ENCODE results near the gene SNX32. TPM values are rescaled to one million over a fixed set of nuclear protein-coding genes. Genes with fewer than 3 reads are reported as not detected.

Gene SNX32
- total RNA-seq, 2 donors from 2014 or later: 2.2 to 4.6 TPM

- Mint-ChIP-seq H3K36me3 (ENCODE audit: insufficient read depth in 2 of 2) (peaks cover 6 to 7% of the 10 kb centered on the region in 2 donors), H3K9me3 (no peaks in the 10 kb centered on the region), H3K4me1 (ENCODE audit: low read depth) (peaks cover 70% of the 10 kb centered on the region), H3K4me3 (peak overlapping the region; percentile 56 to 75), H3K27ac (peak overlapping the region; percentile 94), H3K27me3 (ENCODE audit: low read depth) (no peaks in the 10 kb centered on the region)
- no peak for DNase-seq
- peak in 1 of 2 donors; percentile 11 for ATAC-seq (replicated peaks in 1 of 2)
Measured at GRCh38 chr11:65896034-65896999, 62.6 kb downstream of the SNX32 start.

- Mint-ChIP-seq H3K27ac (peak overlapping the region; percentile 94), H3K36me3 (ENCODE audit: insufficient read depth in 2 of 2) (peaks cover 6 to 7% of the 10 kb centered on the region in 2 donors), H3K27me3 (ENCODE audit: low read depth) (no peaks in the 10 kb centered on the region), H3K4me3 (peak overlapping the region; percentile 56 to 75), H3K9me3 (no peaks in the 10 kb centered on the region), H3K4me1 (ENCODE audit: low read depth) (peaks cover 76% of the 10 kb centered on the region)
- no peak for ATAC-seq (replicated peaks in 1 of 2)
- no peak for DNase-seq
Measured at GRCh38 chr11:65897020-65897471, 63.3 kb downstream of the SNX32 start.

- H3K9me3 Mint-ChIP-seq: no peaks in the 10 kb centered on the region
- ATAC-seq (replicated peaks in 1 of 2): no peak
- H3K4me3 Mint-ChIP-seq: peak overlapping the region; percentile 91 to 93
- peaks cover 6 to 7% of the 10 kb centered on the region in 2 donors for H3K36me3 Mint-ChIP-seq (ENCODE audit: insufficient read depth in 2 of 2)
- H3K27ac Mint-ChIP-seq: peak overlapping the region; percentile 98
- no peak for DNase-seq
- H3K27me3 Mint-ChIP-seq (ENCODE audit: low read depth): no peaks in the 10 kb centered on the region
- H3K4me1 Mint-ChIP-seq (ENCODE audit: low read depth): peaks cover 69% of the 10 kb centered on the region
Measured at GRCh38 chr11:65898656-65899355, 65.0 kb downstream of the SNX32 start.

DNA sequence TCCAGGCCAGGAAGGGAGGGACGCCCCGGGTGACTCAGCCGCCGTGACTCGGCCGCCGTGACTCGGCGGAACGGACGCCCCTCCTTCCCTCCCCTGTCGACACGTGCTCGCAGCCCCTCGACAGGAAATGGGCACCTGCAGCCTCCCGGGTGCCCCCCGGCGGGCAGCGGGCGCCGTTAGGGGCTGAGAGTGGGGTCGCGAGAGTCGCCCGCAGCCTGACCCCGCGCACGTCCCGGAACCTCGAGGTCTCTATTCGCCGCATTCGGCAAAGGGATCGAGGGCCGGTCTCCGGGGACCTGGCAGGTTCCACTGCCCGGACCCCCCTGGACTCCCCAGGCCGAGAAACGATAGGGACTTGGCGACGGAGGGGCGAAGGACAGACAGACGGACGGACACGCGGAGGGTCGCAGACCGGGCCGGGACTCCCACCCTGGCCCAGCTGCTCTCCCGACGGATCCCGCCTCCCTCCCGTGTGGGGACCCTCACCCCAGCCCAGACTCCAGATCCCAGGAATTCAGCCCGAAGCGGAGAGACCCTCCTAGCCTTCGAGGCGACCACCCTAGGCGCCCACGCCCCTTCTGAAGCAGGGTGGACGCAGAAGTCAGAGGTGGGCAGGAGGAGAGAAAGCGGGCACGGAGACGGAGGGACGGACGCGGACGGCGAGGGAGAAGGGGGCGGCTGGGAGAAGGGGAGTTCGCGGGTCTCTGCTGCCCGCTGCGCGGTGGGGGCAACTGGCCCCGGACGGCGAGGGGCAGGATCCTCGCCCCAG is 65.8 kb downstream of the SNX32 start:
- Mint-ChIP-seq H3K27ac (peak overlapping the region; percentile 72), H3K36me3 (ENCODE audit: insufficient read depth in 2 of 2) (peaks cover 6 to 7% of the 10 kb centered on the region in 2 donors), H3K9me3 (no peaks in the 10 kb centered on the region), H3K4me1 (ENCODE audit: low read depth) (peaks cover 63% of the 10 kb centered on the region), H3K27me3 (ENCODE audit: low read depth) (no peaks in the 10 kb centered on the region), H3K4me3 (peak overlapping the region; percentile 91 to 93)
- ATAC-seq (replicated peaks in 1 of 2) (peak; percentile 42 to 58), DNase-seq (peak; percentile 86 to 87)

DNA sequence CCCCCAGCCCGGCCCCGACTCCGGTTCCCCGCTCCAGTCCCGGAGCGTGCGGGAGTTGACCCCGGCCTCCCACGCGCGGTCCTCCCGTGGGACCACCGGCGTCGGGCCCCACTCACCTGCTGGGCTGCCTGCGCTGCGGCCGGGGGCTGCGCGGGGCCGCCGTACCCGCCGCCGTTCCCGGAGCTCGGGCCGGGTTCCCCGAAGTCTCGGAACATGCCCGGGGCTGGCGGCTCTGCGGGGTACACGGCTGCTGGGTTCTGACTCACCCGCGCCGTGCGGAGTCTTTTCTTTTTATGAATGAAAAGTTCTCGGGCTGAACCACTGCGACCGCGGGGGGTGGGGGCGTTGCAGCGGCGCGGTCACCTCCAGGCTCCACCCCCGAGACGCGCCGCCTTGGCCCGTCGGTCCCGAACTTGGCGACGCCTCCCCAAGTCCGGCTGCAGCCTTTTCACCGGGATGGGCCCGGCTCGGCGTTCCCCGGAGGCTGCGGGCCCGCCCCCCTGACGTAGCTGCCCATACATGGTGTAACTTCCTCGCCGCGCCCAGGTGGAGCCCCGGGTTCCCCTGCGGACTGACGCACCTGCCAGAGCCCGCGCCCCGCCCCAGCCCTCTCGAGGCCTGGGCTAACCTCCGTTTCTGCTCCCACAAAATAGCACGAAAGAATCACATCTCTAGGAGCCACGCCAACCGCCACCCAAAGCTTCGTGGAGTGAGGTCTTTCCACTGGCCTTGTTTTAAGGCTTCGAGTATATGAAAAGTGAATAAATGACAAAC is 66.5 kb downstream of the SNX32 start, which contains the start of gene FOSL1:
Gene FOSL1 (minus strand): TSS at position 264 of the 774 bp plus-strand sequence. CDS start 49 bp downstream, at position 215.
- H3K27ac Mint-ChIP-seq: peak within 1 kb of the TSS; percentile 72

DNA sequence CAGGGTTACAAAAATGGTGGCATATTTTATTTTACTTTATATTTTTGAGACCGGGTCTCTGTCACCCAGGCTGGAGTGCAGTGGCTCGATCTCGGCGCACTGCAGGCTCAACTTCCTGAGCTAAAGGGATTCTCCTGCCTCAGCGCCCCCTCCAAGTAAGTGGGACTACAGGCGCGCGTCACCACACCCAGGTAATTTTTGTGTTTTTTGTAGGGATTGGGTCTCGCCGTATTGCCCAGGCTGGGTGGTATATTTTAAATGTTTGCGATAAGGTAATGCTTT is 67.1 kb downstream of the SNX32 start:
- peak overlapping the region; percentile 66 to 77 for H3K4me3 Mint-ChIP-seq
- no peak overlapping the region for H3K27ac Mint-ChIP-seq
- no peak for ATAC-seq (replicated peaks in 1 of 2)
- DNase-seq: no peak
- no peaks in the 10 kb centered on the region for H3K27me3 Mint-ChIP-seq (ENCODE audit: low read depth)
- peaks cover 54% of the 10 kb centered on the region for H3K4me1 Mint-ChIP-seq (ENCODE audit: low read depth)
- no peaks in the 10 kb centered on the region for H3K9me3 Mint-ChIP-seq
- H3K36me3 Mint-ChIP-seq (ENCODE audit: insufficient read depth in 2 of 2): peaks cover 3 to 6% of the 10 kb centered on the region in 2 donors

More for the DNA sequence above, 66.5 kb downstream of the SNX32 start, which contains the start of gene FOSL1:
- ATAC-seq (replicated peaks in 1 of 2) (peak; percentile 77 to 80), DNase-seq (peak; percentile 95 to 96)
- Mint-ChIP-seq H3K9me3 (no peaks in the 10 kb centered on the region), H3K4me3 (peak within 1 kb of the TSS; percentile 91 to 93), H3K36me3 (ENCODE audit: insufficient read depth in 2 of 2) (peaks cover 4 to 6% of the 10 kb centered on the region in 2 donors), H3K27me3 (ENCODE audit: low read depth) (no peaks in the 10 kb centered on the region), H3K4me1 (ENCODE audit: low read depth) (peaks cover 59% of the 10 kb centered on the region)

DNA sequence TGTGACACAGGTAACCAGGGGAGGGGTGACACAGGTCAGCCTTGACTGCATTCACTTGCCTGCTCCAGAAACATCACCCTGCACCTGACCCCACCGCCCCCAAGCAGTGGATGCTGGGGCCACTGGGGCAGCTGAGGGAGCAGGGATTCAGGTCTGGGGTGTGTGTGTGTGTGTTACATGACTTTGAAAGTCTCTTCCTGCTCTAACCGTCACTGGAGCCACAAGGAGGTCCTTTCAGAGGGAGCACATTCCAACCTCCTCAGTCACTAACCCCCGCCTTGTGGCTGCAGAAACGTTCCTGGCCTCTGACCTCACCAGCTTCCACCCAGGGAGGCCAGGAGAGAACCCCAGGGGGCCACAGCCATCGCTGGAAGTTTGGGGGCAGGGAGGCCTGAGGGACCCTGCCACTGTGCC is 69.3 kb downstream of the SNX32 start:
- Mint-ChIP-seq H3K4me3 (no peak overlapping the region), H3K36me3 (ENCODE audit: insufficient read depth in 2 of 2) (peaks cover 1 to 3% of the 10 kb centered on the region in 2 donors), H3K27me3 (ENCODE audit: low read depth) (no peaks in the 10 kb centered on the region), H3K27ac (no peak overlapping the region), H3K9me3 (no peaks in the 10 kb centered on the region), H3K4me1 (ENCODE audit: low read depth) (peaks cover 35% of the 10 kb centered on the region)
- DNase-seq (no peak), ATAC-seq (replicated peaks in 1 of 2) (no peak)

Other genes starting within 250 kb of the SNX32 start
- under 1 TPM; 0.34 to 0.39 TPM for gene KCNK7, start 238.2 kb upstream of the SNX32 start, total RNA-seq
- 10 to 100 TPM; 57.3 to 70.1 TPM for gene MAP3K11, start 219.7 kb upstream of the SNX32 start, total RNA-seq
- gene PCNX3, start 218.2 kb upstream of the SNX32 start, total RNA-seq: 10 to 100 TPM; 45.9 TPM
- gene SIPA1, start 195.9 kb upstream of the SNX32 start, total RNA-seq: 100 to 1,000 TPM; 132 to 137 TPM
- 100 to 1,000 TPM; 116 to 121 TPM for gene RELA, start 171.0 kb upstream of the SNX32 start, total RNA-seq
- 100 to 1,000 TPM in 1 of 2 donors, 10 to 100 TPM in 1; 86.4 to 105 TPM for gene KAT5, start 121.7 kb upstream of the SNX32 start, total RNA-seq
- 10 to 100 TPM; 35.4 to 37.1 TPM for gene RNASEH2C, start 113.2 kb upstream of the SNX32 start, total RNA-seq
- 10 to 100 TPM; 20.0 to 22.4 TPM for gene AP5B1, start 53.0 kb upstream of the SNX32 start, total RNA-seq
- gene OVOL1, start 46.9 kb upstream of the SNX32 start, total RNA-seq: under 1 TPM in 1 of 2 donors, not detected in 1; 0.16 TPM
- 100 to 1,000 TPM; 477 to 512 TPM for gene CFL1, start 24.2 kb downstream of the SNX32 start, total RNA-seq
- gene MUS81, start 26.5 kb downstream of the SNX32 start, total RNA-seq: 10 to 100 TPM; 80.6 to 94.8 TPM
- 10 to 100 TPM; 22.4 to 26.0 TPM for gene EFEMP2, start 38.8 kb downstream of the SNX32 start, total RNA-seq
- 10 to 100 TPM; 16.8 to 27.8 TPM for gene CTSW, start 45.9 kb downstream of the SNX32 start, total RNA-seq
- gene FIBP, start 54.5 kb downstream of the SNX32 start, total RNA-seq: 10 to 100 TPM; 86.4 to 91.9 TPM
- 10 to 100 TPM; 35.4 to 37.5 TPM for gene CCDC85B, start 56.7 kb downstream of the SNX32 start, total RNA-seq
- gene FOSL1, start 66.4 kb downstream of the SNX32 start, total RNA-seq: 10 to 100 TPM; 11.9 to 18.8 TPM
- gene C11orf68, start 85.1 kb downstream of the SNX32 start, total RNA-seq: 10 to 100 TPM; 34.7 to 36.5 TPM
- 100 to 1,000 TPM; 126 to 145 TPM for gene DRAP1, start 85.5 kb downstream of the SNX32 start, total RNA-seq
- gene TSGA10IP, start 111.5 kb downstream of the SNX32 start, total RNA-seq: not detected
- 10 to 100 TPM; 63.2 to 75.9 TPM for gene SART1, start 127.8 kb downstream of the SNX32 start, total RNA-seq
- 10 to 100 TPM; 39.1 to 40.8 TPM for gene EIF1AD, start 168.2 kb downstream of the SNX32 start, total RNA-seq
- gene BANF1, start 168.5 kb downstream of the SNX32 start, total RNA-seq: 100 to 1,000 TPM; 166 to 174 TPM
- gene CST6, start 178.0 kb downstream of the SNX32 start, total RNA-seq: under 1 TPM; 0.34 to 0.79 TPM
- under 1 TPM in 1 of 2 donors, not detected in 1; 0.49 TPM for gene CATSPER1, start 192.5 kb downstream of the SNX32 start, total RNA-seq
- under 1 TPM; 0.36 to 0.42 TPM for gene GAL3ST3, start 215.2 kb downstream of the SNX32 start, total RNA-seq
- gene SF3B2, start 218.4 kb downstream of the SNX32 start, total RNA-seq: 100 to 1,000 TPM; 222 to 223 TPM
- gene PACS1, start 236.3 kb downstream of the SNX32 start, total RNA-seq: 100 to 1,000 TPM; 104 to 114 TPM